SK-N-SH (cell line): ENCODE measurements around the gene MYLK4. TPM values are rescaled to one million over a fixed set of nuclear protein-coding genes. Genes with fewer than 3 reads are reported as not detected.

Source experiments
- CTCF ChIA-PET: fragments of 300-600, 350-600 bp; formaldehyde crosslinking; extraction: SDS; loops from one replicate; lab custom pipeline; 2021; lab: Yijun Ruan, JAX
- POLR2A ChIA-PET: fragments of 350-600 bp; sonication (Branson Sonifier 250); formaldehyde crosslinking; extraction: SDS; loops from one replicate; lab custom pipeline; 2020; ENCODE audit warnings: antibody characterized with exemption, inconsistent platforms; lab: Yijun Ruan, JAX
- DNase-seq: peaks from one replicate; pipeline ENCODE4 v3.0.0; 2012
- H2AFZ ChIP-seq: fragments of 200-600 bp; sonication (generic); 2 replicates; pipeline ENCODE4 v1.8.1; 2016; ENCODE audit warnings: antibody characterized with exemption, mild to moderate bottlenecking, low read depth
- H3F3A ChIP-seq: fragments of 200-600 bp; sonication (generic); replicated peaks from 2 replicates; pipeline ENCODE3; 2016; ENCODE audit warnings: antibody characterized with exemption, mild to moderate bottlenecking; ENCODE audit not compliant: insufficient read depth
- H3K27ac ChIP-seq, 2 experiments: fragments of 200-500 bp in 1 of 2; fragments of 200-600 bp in 1 of 2; sonication (Bioruptor generic) in 1 of 2; sonication (generic), shearing (Covaris generic) in 1 of 2; 2 replicates each; pipeline versions ENCODE4 v1.5.1 to v1.6.1; 2014 to 2016; ENCODE audit warnings: low read depth in 2 of 2, inconsistent platforms in 1 of 2, low read length in 1 of 2, mild to moderate bottlenecking in 1 of 2, mixed read lengths in 1 of 2
- H3K27me3 ChIP-seq: fragments of 200-600 bp; sonication (generic), shearing (Covaris generic); 2 replicates; pipeline ENCODE4 v1.6.1; 2016; ENCODE audit warnings: mixed run types; ENCODE audit not compliant: insufficient read depth
- H3K36me3 ChIP-seq, 2 experiments: fragments of 200-500 bp in 1 of 2; fragments of 200-600 bp in 1 of 2; sonication (Bioruptor generic) in 1 of 2; sonication (generic) in 1 of 2; replicated peaks in 1 of 2; 2 replicates each; pipeline versions ENCODE3 to v1.5.1; 2014 to 2016; ENCODE audit warnings: low read length in 1 of 2, mild to moderate bottlenecking in 1 of 2; ENCODE audit not compliant: insufficient read depth in 2 of 2, control insufficient read depth in 1 of 2
- H3K4me1 ChIP-seq, 2 experiments: fragments of 200-500 bp in 1 of 2; fragments of 200-600 bp in 1 of 2; sonication (Bioruptor generic) in 1 of 2; sonication (generic), shearing (Covaris generic) in 1 of 2; 2 replicates each; pipeline versions ENCODE4 v1.5.1 to v1.6.1; 2014 to 2016; ENCODE audit warnings: low read depth in 1 of 2, low read length in 1 of 2, mixed run types in 1 of 2; ENCODE audit not compliant: insufficient read depth in 2 of 2, control insufficient read depth in 1 of 2
- H3K4me2 ChIP-seq: fragments of 200-600 bp; sonication (generic), shearing (Covaris generic); 2 replicates; pipeline ENCODE4 v1.6.1; 2017; ENCODE audit warnings: mixed run types
- H3K4me3 ChIP-seq, 2 experiments: fragments of 200-500 bp in 1 of 2; fragments of 200-600 bp in 1 of 2; sonication (Bioruptor generic) in 1 of 2; sonication (generic), shearing (Covaris generic) in 1 of 2; 2 replicates each; pipeline versions ENCODE4 v1.5.1 to v1.8.1; 2014 to 2016; ENCODE audit warnings: low read depth in 2 of 2, inconsistent platforms in 1 of 2, low read length in 1 of 2, mild to moderate bottlenecking in 1 of 2, mixed read lengths in 1 of 2, moderate library complexity in 1 of 2
- H3K79me2 ChIP-seq: fragments of 200-600 bp; sonication (generic); 2 replicates; pipeline ENCODE4 v1.8.1; 2017; ENCODE audit warnings: mild to moderate bottlenecking; ENCODE audit not compliant: insufficient read depth
- H3K9ac ChIP-seq: fragments of 200-600 bp; sonication (generic); 2 replicates; pipeline ENCODE4 v1.6.1; 2017; ENCODE audit warnings: mixed run types
- H3K9me2 ChIP-seq: fragments of 200-600 bp; sonication (generic); 2 replicates; pipeline ENCODE4 v1.6.1; 2017; ENCODE audit warnings: mixed run types
- H3K9me3 ChIP-seq: fragments of 200-600 bp; sonication (generic); 2 replicates; pipeline ENCODE4 v1.6.1; 2017; ENCODE audit warnings: mixed run types, mild to moderate bottlenecking, moderate library complexity
- H4K20me1 ChIP-seq: fragments of 200-600 bp; sonication (generic); 2 replicates; pipeline ENCODE4 v1.6.1; 2017; ENCODE audit warnings: mild to moderate bottlenecking, mixed run types; ENCODE audit not compliant: insufficient read depth
- CHD2 ChIP-seq: fragments of 150-350 bp; IDR thresholded peaks from 2 replicates; pipeline ENCODE4 v1.6.1; 2018; ENCODE audit warnings: low read length; ENCODE audit not compliant: partially characterized antibody
- CTCF ChIP-seq: fragments of 200-600 bp; sonication (generic); IDR thresholded peaks from 2 replicates; pipeline ENCODE4 v1.6.1; 2017; ENCODE audit warnings: antibody characterized with exemption, mild to moderate bottlenecking, moderate library complexity
- ELF1 ChIP-seq: IDR thresholded peaks from 2 replicates; pipeline ENCODE4 v1.4.0; 2012
- FOXJ3 ChIP-seq: sonication (generic); formaldehyde crosslinking; IDR thresholded peaks from 2 replicates; pipeline ENCODE4 v1.5.1; 2020; ENCODE audit warnings: mild to moderate bottlenecking, missing genetic modification reagents
- GABPA ChIP-seq: IDR thresholded peaks from 2 replicates; pipeline ENCODE4 v1.4.0; 2012; ENCODE audit warnings: low read depth, mild to moderate bottlenecking
- MXI1 ChIP-seq: IDR thresholded peaks from 2 replicates; pipeline ENCODE4 v1.6.1; 2012; ENCODE audit warnings: mild to moderate bottlenecking, low read depth, low read length, improper control_type of control experiment
- NRF1 ChIP-seq: IDR thresholded peaks from 2 replicates; pipeline ENCODE4 v1.6.1; 2012; ENCODE audit warnings: low read depth, mild to moderate bottlenecking, low read length
- POLR2AphosphoS5 ChIP-seq: IDR thresholded peaks from 2 replicates; pipeline ENCODE4 v1.6.1; 2012; ENCODE audit warnings: low read depth, low read length
- REST ChIP-seq: IDR thresholded peaks from 2 replicates; pipeline ENCODE4 v1.6.1; 2012; ENCODE audit warnings: mild to moderate bottlenecking, low read depth, low read length, moderate library complexity
- RFX5 ChIP-seq: IDR thresholded peaks from 2 replicates; pipeline ENCODE4 v1.6.1; 2012; ENCODE audit warnings: mild to moderate bottlenecking, improper control_type of control experiment, low read length
- SIN3A ChIP-seq: IDR thresholded peaks from 2 replicates; pipeline ENCODE4 v1.6.1; 2012; ENCODE audit warnings: low read depth, mild to moderate bottlenecking, low read length, moderate library complexity, borderline replicate concordance
- YY1 ChIP-seq: IDR thresholded peaks from 2 replicates; pipeline ENCODE4 v1.4.0; 2012; ENCODE audit warnings: low read depth, mild to moderate bottlenecking
- WGBS: methylation state at CpG from one replicate; pipeline ENCODE4 v1.1.6; 2017; ENCODE audit warnings: low lambda C conversion rate; 5-methylcytosine and 5-hydroxymethylcytosine counted together
- polyA plus RNA-seq, 3 experiments: library from polyadenylated mRNA; depleted of rRNA; stranded (reverse); fragments of >200 nt; gene quantifications; 2 replicates each; pipeline ENCODE4 v1.2.3, GENCODE V29; 2012

The MYLK4 gene
- polyA plus RNA-seq, 1 of the 3 experiments (the other 2 are of a cell fraction): 0.16 TPM

- no peak for DNase-seq
- TF ChIP-seq RFX5: no peak
- TF ChIP-seq ELF1: no peak
- no peak for TF ChIP-seq YY1
- TF ChIP-seq CHD2: no peak
- TF ChIP-seq GABPA: no peak
- no peak for TF ChIP-seq MXI1
- TF ChIP-seq NRF1: no peak
- TF ChIP-seq REST: no peak
- no peak for TF ChIP-seq SIN3A
- no peak for TF ChIP-seq FOXJ3 (CRISPR knock-in tag)
- TF ChIP-seq POLR2AphosphoS5: no peak
- TF ChIP-seq CTCF: no peak
- TF ChIP-seq, all 33 proteins: peak for 0
- Histone ChIP-seq H3K36me3 (no peaks in the 10 kb centered on the region), H3F3A (peaks cover 8% of the 10 kb centered on the region), H3K4me1 (peaks cover 4 to 9% of the 10 kb centered on the region in 2 experiments; a peak in 2 of 4 replicates), H3K9me3 (no peaks in the 10 kb centered on the region), H2AFZ (no peak overlapping the region), H3K79me2 (no peaks in the 10 kb centered on the region; the same call in 1 of the 2 replicates), H4K20me1 (no peaks in the 10 kb centered on the region), H3K27ac (no peak overlapping the region), H3K4me3 (no peak overlapping the region), H3K9ac (no peak overlapping the region), H3K27me3 (no peaks in the 10 kb centered on the region), H3K9me2 (no peaks in the 10 kb centered on the region), H3K4me2 (no peak overlapping the region)
- ChIA-PET POLR2A (no interaction called here), CTCF (interaction anchor here (1.0 to 2.3 kb wide), 5 partner anchors 10 to 139 kb away, joined by 3 to 9 read pairs (median 4); partner anchors contain the start of genes SERPINB1 and WRNIP1)
- WGBS: 91% methylated on average over 9 of the region's 9 CpGs
Observed at GRCh38 chr6:2793534-2794151, 42.9 kb upstream of the MYLK4 start.
